ENCODE results near the gene RUSC2. TPM values are rescaled to one million over a fixed set of nuclear protein-coding genes. Genes with fewer than 3 reads are reported as not detected.

The RUSC2 gene
- 10 to 100 TPM; 30.9 to 47.1 (median 43.4) TPM for total RNA-seq
- 1 to 10 TPM in 2 of 3 donors, under 1 TPM in 1; 0.92 to 5.6 (median 1.2) TPM for polyA plus RNA-seq

GRCh38 chr9:35489313-35490154, at the start of gene RUSC2:
Gene RUSC2, plus strand, starts transcription at chr9:35490111. Its CDS starts 56,411 bp downstream, at chr9:35546522.
- no peaks in the 10 kb centered on the region for H3K27me3 ChIP-seq
- no peaks in the 10 kb centered on the region for H3K36me3 ChIP-seq
- peak within 1 kb of the TSS; percentile 94 to 99 (median 98) for H3K27ac ChIP-seq
- peak within 1 kb of the TSS; percentile 69 to 96 (median 88) for H3K4me3 ChIP-seq
- peak; percentile 94 for DNase-seq
- peaks cover 0 to 33% (median 23%) of the 10 kb centered on the region in 4 donors for H3K4me1 ChIP-seq
- TF ChIP-seq EP300 (IDR thresholded peaks at IDR 0.05): peak in 2 of 4 donors; percentile 36 to 73
- peak; percentile 37 to 69 (median 60) for TF ChIP-seq CTCF (IDR thresholded peaks at IDR 0.05)
- peak; percentile 24 to 46 for TF ChIP-seq POLR2A (IDR thresholded peaks at IDR 0.05)
- TF ChIP-seq POLR2AphosphoS5 (IDR thresholded peaks at IDR 0.05): peak; percentile 77 to 89 (median 87)
- 2 to 3% methylated on average over 71 of the region's 71 CpGs for WGBS, 2 donors
- H3K9me3 ChIP-seq: no peaks in the 10 kb centered on the region
- intact Hi-C loops (cut with DNase I): loop anchor here (1.0 to 10.0 kb wide), 6 partner anchors 21 to 495 kb away; no protein-coding TSS in a partner anchor

- no peaks in the 10 kb centered on the region for H3K36me3 ChIP-seq
- no peaks in the 10 kb centered on the region for H3K27me3 ChIP-seq
- intact Hi-C loops (cut with DNase I): no loop called here
- H3K4me1 ChIP-seq: no peaks in the 10 kb centered on the region
- 92 to 95% methylated on average over 3 of the region's 3 CpGs for WGBS, 2 donors
- no peak overlapping the region for H3K27ac ChIP-seq
- TF ChIP-seq POLR2AphosphoS5 (IDR thresholded peaks at IDR 0.05) (no peak), EP300 (IDR thresholded peaks at IDR 0.05) (no peak), CTCF (IDR thresholded peaks at IDR 0.05) (no peak), POLR2A (IDR thresholded peaks at IDR 0.05) (no peak)
- no peak overlapping the region for H3K4me3 ChIP-seq
- DNase-seq: no peak
- no peaks in the 10 kb centered on the region for H3K9me3 ChIP-seq
Measured at GRCh38 chr9:35446012-35446411, 43.9 kb upstream of the RUSC2 start.

GRCh38 chr9:35448496-35448895, 41.4 kb upstream of the RUSC2 start:
- TF ChIP-seq EP300 (IDR thresholded peaks at IDR 0.05): no peak
- TF ChIP-seq CTCF (IDR thresholded peaks at IDR 0.05): no peak
- no peak for TF ChIP-seq POLR2AphosphoS5 (IDR thresholded peaks at IDR 0.05)
- no peak for TF ChIP-seq POLR2A (IDR thresholded peaks at IDR 0.05)
- Histone ChIP-seq H3K4me3 (no peak overlapping the region), H3K4me1 (no peaks in the 10 kb centered on the region), H3K36me3 (no peaks in the 10 kb centered on the region), H3K27me3 (no peaks in the 10 kb centered on the region), H3K27ac (no peak overlapping the region), H3K9me3 (no peaks in the 10 kb centered on the region)
- WGBS, 2 donors: 86 to 89% methylated on average over 1 of the region's 1 CpG
- intact Hi-C loops (cut with DNase I): no loop called here
- DNase-seq: no peak

- H3K36me3 ChIP-seq: no peaks in the 10 kb centered on the region
- no peaks in the 10 kb centered on the region for H3K4me1 ChIP-seq
- intact Hi-C loops (cut with DNase I): no loop called here
- no peaks in the 10 kb centered on the region for H3K27me3 ChIP-seq
- no peak for DNase-seq
- no peak overlapping the region for H3K4me3 ChIP-seq
- no peaks in the 10 kb centered on the region for H3K9me3 ChIP-seq
- 87 to 96% methylated on average over 2 of the region's 2 CpGs for WGBS, 2 donors
- no peak for TF ChIP-seq CTCF (IDR thresholded peaks at IDR 0.05)
- TF ChIP-seq POLR2AphosphoS5 (IDR thresholded peaks at IDR 0.05): no peak
- no peak for TF ChIP-seq POLR2A (IDR thresholded peaks at IDR 0.05)
- no peak overlapping the region for H3K27ac ChIP-seq
Measured at GRCh38 chr9:35452481-35452880, 37.4 kb upstream of the RUSC2 start.

All from sigmoid colon (tissue), 7 donors.